ENCODE measurements around the gene DLG2. TPM values are rescaled to one million over a fixed set of nuclear protein-coding genes. Genes with fewer than 3 reads are reported as not detected.

Gene DLG2
- total RNA-seq, 1 donor from 2014 or later = 1.8 TPM

- H3K27me3 ChIP-seq (ENCODE audit: insufficient read depth, low read length) = peaks cover 2% of the 10 kb centered on the region
- H3K36me3 ChIP-seq (ENCODE audit: insufficient read depth, low read length) = no peaks in the 10 kb centered on the region
- no peak overlapping the region for H2AFZ ChIP-seq (ENCODE audit: low read depth, low read length)
- H3K9ac ChIP-seq (ENCODE audit: low read length) = no peak overlapping the region
- H3K9me3 Mint-ChIP-seq (ENCODE audit: unreplicated experiment) = no peaks in the 10 kb centered on the region
- H3K27ac Mint-ChIP-seq (ENCODE audit: unreplicated experiment) = no peak overlapping the region
- no peak overlapping the region for H3K4me3 Mint-ChIP-seq (ENCODE audit: unreplicated experiment)
- no peaks in the 10 kb centered on the region for H3K9me3 ChIP-seq (ENCODE audit: insufficient read depth, low read depth, low read length)
- peaks cover 2% of the 10 kb centered on the region for H3K27me3 Mint-ChIP-seq (ENCODE audit: low read depth, unreplicated experiment)
- H3K27ac ChIP-seq (ENCODE audit: low read depth, low read length) = no peak overlapping the region
- TF ChIP-seq EZH2 (IDR thresholded peaks at IDR 0.05; ENCODE audit: insufficient read depth, low read length) = no peak
- no peak for TF ChIP-seq CTCF (IDR thresholded peaks at IDR 0.05; ENCODE audit: insufficient read depth, low read depth, low read length)
- no peak overlapping the region for H3K4me3 ChIP-seq (ENCODE audit: insufficient read depth, low read depth, low read length)
- DNase-seq (ENCODE audit: low read depth) (no peak), FAIRE-seq (no peak)
- no peak overlapping the region for H3K4me2 ChIP-seq (ENCODE audit: low read length)
- no peaks in the 10 kb centered on the region for H3K4me1 ChIP-seq (ENCODE audit: insufficient read depth, low read length)
- no peaks in the 10 kb centered on the region for H3K79me2 ChIP-seq (ENCODE audit: insufficient read depth, low read length)
- no peaks in the 10 kb centered on the region for H3K4me1 Mint-ChIP-seq (ENCODE audit: low read depth, unreplicated experiment)
- H3K36me3 Mint-ChIP-seq (ENCODE audit: low read depth, unreplicated experiment) = no peaks in the 10 kb centered on the region
- H4K20me1 ChIP-seq (ENCODE audit: insufficient read depth, low read length) = no peaks in the 10 kb centered on the region
Measured at GRCh38 chr11:84468235-84468634, 1158.9 kb downstream of the DLG2 start.

GRCh38 chr11:84465040-84465439 lies 1162.1 kb downstream of the DLG2 start:
- H3K4me3 Mint-ChIP-seq (ENCODE audit: unreplicated experiment) = no peak overlapping the region
- FAIRE-seq (no peak), DNase-seq (ENCODE audit: low read depth) (peak; percentile 14)
- H3K27me3 Mint-ChIP-seq (ENCODE audit: low read depth, unreplicated experiment) = no peaks in the 10 kb centered on the region
- Histone ChIP-seq H3K4me1 (ENCODE audit: insufficient read depth, low read length) (peaks cover 3% of the 10 kb centered on the region), H3K4me3 (ENCODE audit: insufficient read depth, low read depth, low read length) (no peak overlapping the region), H3K9me3 (ENCODE audit: insufficient read depth, low read depth, low read length) (no peaks in the 10 kb centered on the region), H3K27me3 (ENCODE audit: insufficient read depth, low read length) (no peaks in the 10 kb centered on the region), H3K36me3 (ENCODE audit: insufficient read depth, low read length) (no peaks in the 10 kb centered on the region), H3K27ac (ENCODE audit: low read depth, low read length) (no peak overlapping the region), H3K9ac (ENCODE audit: low read length) (no peak overlapping the region), H2AFZ (ENCODE audit: low read depth, low read length) (no peak overlapping the region), H4K20me1 (ENCODE audit: insufficient read depth, low read length) (no peaks in the 10 kb centered on the region), H3K4me2 (ENCODE audit: low read length) (no peak overlapping the region), H3K79me2 (ENCODE audit: insufficient read depth, low read length) (no peaks in the 10 kb centered on the region)
- H3K4me1 Mint-ChIP-seq (ENCODE audit: low read depth, unreplicated experiment) = no peaks in the 10 kb centered on the region
- H3K36me3 Mint-ChIP-seq (ENCODE audit: low read depth, unreplicated experiment) = no peaks in the 10 kb centered on the region
- TF ChIP-seq CTCF (IDR thresholded peaks at IDR 0.05; ENCODE audit: insufficient read depth, low read depth, low read length) = no peak
- no peak overlapping the region for H3K27ac Mint-ChIP-seq (ENCODE audit: unreplicated experiment)
- no peaks in the 10 kb centered on the region for H3K9me3 Mint-ChIP-seq (ENCODE audit: unreplicated experiment)

GRCh38 chr11:84455691-84456090 lies 1171.5 kb downstream of the DLG2 start:
- Histone ChIP-seq H3K27ac (ENCODE audit: low read depth, low read length) (no peak overlapping the region), H4K20me1 (ENCODE audit: insufficient read depth, low read length) (no peaks in the 10 kb centered on the region), H3K27me3 (ENCODE audit: insufficient read depth, low read length) (no peaks in the 10 kb centered on the region), H3K4me3 (ENCODE audit: insufficient read depth, low read depth, low read length) (no peak overlapping the region), H3K4me2 (ENCODE audit: low read length) (no peak overlapping the region), H3K4me1 (ENCODE audit: insufficient read depth, low read length) (no peaks in the 10 kb centered on the region), H3K9ac (ENCODE audit: low read length) (no peak overlapping the region), H3K9me3 (ENCODE audit: insufficient read depth, low read depth, low read length) (no peaks in the 10 kb centered on the region), H2AFZ (ENCODE audit: low read depth, low read length) (no peak overlapping the region), H3K36me3 (ENCODE audit: insufficient read depth, low read length) (no peaks in the 10 kb centered on the region), H3K79me2 (ENCODE audit: insufficient read depth, low read length) (no peaks in the 10 kb centered on the region)
- no peak overlapping the region for H3K4me3 Mint-ChIP-seq (ENCODE audit: unreplicated experiment)
- H3K27ac Mint-ChIP-seq (ENCODE audit: unreplicated experiment) = no peak overlapping the region
- no peaks in the 10 kb centered on the region for H3K27me3 Mint-ChIP-seq (ENCODE audit: low read depth, unreplicated experiment)
- no peak for TF ChIP-seq EZH2 (IDR thresholded peaks at IDR 0.05; ENCODE audit: insufficient read depth, low read length)
- TF ChIP-seq CTCF (IDR thresholded peaks at IDR 0.05; ENCODE audit: insufficient read depth, low read depth, low read length) = no peak
- no peaks in the 10 kb centered on the region for H3K4me1 Mint-ChIP-seq (ENCODE audit: low read depth, unreplicated experiment)
- no peak for DNase-seq (ENCODE audit: low read depth)
- H3K9me3 Mint-ChIP-seq (ENCODE audit: unreplicated experiment) = no peaks in the 10 kb centered on the region
- H3K36me3 Mint-ChIP-seq (ENCODE audit: low read depth, unreplicated experiment) = no peaks in the 10 kb centered on the region
- no peak for FAIRE-seq
